Measurements from ENCODE around the gene CTXN1.

GRCh38 chr19:7888145-7888825, 37.6 kb downstream of the CTXN1 start, which contains the start of gene LRRC8E:
- no peak for TF ChIP-seq EZH2 (IDR thresholded peaks at IDR 0.05; ENCODE audit: borderline replicate concordance, low read depth, low read length, poor library complexity, severe bottlenecking)
- no peak for TF ChIP-seq CTCF (conservative IDR thresholded peaks at IDR 0.05; ENCODE audit: low read depth, low read length)
